Measurements from ENCODE around the gene PVR.
"Not testable (repeated sequence)": the region's sequence is repeated elsewhere in the genome, so short reads cannot be mapped to it uniquely, and the experiment has no call there.

Gene PVR

DNA sequence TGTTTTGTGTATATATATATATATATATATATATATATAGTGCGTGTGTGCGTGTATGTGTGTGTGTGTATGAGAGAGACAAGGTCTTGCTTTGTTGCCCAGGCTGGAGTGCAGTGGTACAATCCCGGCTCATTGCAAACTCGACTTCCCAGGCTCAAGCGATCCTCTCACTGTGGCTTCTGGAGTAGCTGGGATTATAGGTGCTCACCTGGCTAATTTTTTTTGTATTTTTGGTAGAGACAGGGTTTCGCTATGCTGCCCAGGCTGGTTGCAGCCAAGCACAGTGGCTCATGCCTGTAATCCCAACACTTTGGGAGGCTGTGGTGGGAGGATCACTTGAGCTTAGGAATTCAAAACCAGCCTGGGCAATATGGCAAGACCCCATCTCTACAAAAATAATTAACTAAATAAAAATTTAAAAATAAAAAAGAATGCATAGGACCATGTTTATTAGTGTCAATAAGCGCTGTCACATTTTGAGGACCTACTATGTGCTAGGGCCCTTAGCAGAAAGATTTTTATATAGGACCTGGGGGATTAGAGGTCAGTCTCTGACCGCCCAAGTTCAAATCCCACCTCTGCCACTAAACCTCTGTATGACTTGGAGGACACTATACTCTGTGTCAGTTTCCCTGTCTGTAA is 1.8 kb downstream of the PVR start:
- no peak for DNase-seq (ENCODE audit: low read depth, low spot score)

DNA sequence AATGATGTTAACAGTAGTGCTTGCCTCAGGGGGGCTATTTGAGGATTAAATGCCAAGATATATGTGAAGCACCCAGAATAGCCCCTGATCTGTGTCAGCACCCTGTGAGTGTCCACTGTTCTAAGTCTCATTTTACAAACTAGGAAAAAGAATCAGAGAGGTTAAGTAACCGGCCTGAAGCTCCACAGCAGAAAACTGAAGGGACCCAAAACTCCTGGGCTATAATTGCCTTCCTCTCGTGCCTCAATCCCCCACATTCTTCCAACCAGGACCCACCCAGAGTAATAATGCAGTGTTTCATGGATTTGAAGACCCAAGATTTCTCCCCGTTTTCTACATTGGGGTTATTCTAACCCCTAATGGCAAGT is 2.3 kb downstream of the PVR start:
- DNase-seq (ENCODE audit: low read depth, low spot score) = no peak

DNA sequence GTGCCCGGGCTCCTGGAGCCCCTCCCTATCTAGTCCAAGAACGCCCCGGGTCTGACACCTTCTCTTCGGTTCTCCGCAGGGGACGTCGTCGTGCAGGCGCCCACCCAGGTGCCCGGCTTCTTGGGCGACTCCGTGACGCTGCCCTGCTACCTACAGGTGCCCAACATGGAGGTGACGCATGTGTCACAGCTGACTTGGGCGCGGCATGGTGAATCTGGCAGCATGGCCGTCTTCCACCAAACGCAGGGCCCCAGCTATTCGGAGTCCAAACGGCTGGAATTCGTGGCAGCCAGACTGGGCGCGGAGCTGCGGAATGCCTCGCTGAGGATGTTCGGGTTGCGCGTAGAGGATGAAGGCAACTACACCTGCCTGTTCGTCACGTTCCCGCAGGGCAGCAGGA is 3.4 kb downstream of the PVR start:
- no peak for DNase-seq (ENCODE audit: low read depth, low spot score)

DNA sequence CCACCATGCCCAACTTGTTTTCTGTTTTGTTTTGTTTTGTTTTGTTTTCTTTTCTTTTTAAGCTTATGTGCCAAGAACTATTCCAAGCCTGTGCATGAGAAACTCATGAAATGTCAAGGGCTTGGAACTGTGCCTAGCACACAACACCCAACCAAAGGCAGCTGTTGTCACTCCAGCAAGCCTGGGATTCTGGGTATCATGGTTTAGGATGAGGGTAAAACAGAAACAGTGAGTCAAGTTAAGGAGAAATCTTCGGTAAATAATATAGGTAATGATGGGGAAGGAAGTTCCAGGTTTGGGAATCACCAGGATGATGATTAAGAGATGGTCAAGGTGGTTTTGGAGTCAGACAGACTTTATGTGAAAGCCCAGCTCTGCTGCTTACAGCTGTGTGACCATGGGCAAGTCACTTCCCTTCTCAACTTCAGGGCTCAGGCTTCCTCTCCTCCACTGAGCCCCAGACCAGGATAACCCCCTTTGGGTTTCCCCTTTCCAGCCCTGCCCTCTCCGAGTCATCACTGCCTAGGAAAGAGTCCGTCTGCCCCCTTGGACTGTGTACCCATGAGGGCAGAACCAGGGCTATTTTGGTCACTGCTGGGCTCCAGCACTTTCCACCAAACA is 5.0 kb downstream of the PVR start:
- no peak for DNase-seq (ENCODE audit: low read depth, low spot score)

DNA sequence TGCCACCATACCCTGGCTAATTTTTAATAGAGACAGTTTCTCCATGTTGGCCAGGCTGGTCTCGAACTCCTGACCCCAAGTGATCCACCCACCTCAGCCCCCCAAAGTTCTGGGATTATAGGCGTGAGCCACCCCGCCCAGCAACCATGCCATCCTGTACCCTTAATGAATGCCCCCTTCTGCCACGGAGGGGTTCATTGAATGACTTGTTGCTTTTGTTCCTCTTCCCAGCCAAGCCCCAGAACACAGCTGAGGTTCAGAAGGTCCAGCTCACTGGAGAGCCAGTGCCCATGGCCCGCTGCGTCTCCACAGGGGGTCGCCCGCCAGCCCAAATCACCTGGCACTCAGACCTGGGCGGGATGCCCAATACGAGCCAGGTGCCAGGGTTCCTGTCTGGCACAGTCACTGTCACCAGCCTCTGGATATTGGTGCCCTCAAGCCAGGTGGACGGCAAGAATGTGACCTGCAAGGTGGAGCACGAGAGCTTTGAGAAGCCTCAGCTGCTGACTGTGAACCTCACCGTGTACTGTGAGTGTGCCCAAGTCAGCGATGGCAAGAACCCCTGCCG is 6.0 kb downstream of the PVR start:
- no peak for DNase-seq (ENCODE audit: low read depth, low spot score)

DNA sequence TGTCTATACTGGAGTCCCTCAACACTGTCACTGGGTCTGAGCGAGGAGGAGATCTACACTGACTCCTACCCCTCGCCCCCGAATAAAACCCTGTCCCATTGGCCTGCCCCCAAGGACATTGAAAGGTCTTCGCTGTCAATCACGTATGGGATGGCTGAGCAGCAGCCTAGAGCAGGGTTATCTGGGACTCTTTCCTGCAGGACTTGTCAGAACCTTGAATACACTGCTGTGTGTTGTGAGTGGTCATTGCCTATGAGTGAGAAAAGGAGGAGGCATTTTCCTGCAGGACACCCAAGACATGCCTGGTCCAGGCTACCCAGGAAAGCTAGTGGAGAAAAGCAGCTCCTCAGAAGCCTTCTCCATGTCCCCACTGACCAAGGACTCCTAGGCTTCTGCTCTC is 9.6 kb downstream of the PVR start:
- DNase-seq (ENCODE audit: low read depth, low spot score) = no peak

DNA sequence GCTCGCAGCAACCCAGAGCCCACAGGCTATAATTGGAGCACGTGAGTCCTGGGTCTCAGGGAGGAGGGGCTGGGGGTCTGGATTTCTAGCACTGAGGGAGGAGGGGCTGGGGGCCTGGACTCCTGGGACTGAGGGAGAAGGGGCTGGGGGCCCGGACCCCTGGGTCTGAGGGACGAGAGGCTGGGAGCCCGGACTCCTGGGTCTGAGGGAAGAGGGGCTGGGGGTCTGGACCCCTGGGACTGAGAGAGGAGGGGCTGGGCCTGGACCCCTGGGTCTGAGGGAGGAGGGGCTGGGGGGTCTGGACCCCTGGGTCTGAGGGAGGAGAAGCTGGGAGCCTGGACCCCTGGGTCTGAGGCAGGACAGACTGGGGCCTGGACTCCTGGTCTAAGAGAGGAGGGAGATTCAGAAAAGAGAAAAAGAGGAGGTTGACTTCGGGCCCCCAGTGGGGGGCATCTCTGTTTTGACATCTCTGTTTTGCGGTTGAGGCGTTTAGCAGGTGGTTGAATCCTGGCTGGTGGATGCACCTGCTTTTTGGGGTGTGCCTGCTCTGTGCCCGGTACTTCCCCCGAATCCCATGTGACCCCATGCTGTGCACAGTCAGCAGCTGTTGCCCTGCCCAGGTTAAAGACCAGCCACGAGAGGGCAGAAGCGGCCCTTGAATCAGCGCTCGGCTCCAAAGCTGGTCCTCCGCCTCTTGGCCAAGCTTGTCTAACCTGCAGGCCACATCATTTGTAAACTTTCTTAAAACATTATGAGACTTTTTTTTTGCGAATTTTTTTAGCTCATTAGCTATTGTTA is 10.5 kb downstream of the PVR start:
- DNase-seq (ENCODE audit: low read depth, low spot score) = no peak

DNA sequence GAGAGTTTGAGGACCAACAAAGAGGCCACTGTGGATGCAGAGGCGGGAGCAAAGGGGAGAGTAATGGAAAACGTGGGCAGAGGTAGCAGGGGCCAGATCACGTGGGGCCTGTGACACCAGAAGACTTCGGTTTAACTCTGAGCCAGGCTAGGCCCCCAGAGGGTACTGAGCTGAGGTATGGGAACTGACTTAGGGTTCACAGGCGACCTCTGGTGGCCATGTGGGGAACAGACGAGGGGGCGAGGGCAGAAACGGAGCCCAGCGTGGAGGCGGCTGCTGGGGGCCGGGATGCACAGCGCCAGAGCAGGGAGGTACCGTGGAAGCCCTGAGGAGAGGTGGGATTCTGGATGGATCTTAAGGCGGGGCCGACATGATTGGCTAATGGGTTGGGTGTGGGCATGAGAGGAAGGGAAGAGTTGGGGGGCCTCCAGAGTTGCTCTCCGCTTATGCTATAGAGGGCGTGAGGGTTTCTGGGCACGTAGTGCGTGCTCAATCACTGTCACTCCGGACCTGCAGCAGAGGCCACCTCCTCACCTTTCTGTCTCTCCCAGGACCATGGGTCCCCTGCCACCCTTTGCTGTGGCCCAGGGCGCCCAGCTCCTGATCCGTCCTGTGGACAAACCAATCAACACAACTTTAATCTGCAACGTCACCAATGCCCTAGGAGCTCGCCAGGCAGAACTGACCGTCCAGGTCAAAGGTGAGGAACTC is 13.7 kb downstream of the PVR start:
- no peak for DNase-seq (ENCODE audit: low read depth, low spot score)

DNA sequence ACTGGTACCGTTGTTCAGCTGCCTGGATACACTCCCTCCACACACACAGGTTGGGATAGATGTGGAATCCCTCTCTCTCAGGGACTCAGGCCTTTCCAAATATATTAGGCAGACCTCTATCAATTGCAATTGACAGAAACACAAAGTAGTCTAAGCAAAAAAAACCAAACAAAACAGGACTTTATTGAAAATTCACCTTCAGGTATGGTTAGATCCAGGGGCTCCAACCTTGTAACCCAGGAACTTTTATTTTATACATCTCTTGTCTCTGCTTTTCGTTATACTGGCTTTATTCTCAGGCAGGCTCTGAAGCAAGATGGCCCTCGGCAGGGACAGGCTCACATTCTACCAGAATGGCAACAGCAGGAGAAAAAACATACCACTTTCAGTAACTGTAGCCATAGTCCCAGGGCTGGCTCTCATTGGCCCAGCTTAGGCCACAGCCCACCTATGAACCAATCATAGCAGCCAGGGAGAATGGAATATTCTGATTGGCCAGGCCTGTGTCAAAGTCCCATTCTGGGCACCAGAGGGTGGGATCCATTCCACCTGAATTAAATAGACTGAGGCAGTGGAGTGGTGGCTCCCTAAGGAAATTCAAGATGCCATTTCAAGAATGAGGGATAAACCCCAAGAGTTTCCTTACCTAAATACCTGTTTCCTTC is 14.5 kb downstream of the PVR start:
- no peak for DNase-seq (ENCODE audit: low read depth, low spot score)

DNA sequence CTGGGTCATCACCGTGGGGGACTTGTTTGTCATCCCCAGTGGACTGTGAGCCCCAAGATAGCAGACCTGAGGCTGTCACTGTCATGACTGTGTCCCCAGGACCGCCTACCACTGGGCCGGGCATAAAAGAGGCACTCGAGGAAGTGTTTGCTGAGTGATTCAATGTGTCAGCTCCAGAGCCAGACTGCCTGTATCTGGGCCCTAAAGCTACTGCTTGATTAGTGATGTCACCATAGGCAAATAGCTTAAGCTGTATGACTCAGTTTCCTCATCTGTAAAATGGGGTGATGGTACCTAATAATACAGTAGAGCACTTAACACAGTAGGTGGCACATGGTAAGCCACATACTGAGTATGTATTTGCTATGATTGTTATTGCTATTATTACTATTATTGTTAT is 16.4 kb downstream of the PVR start:
- DNase-seq (ENCODE audit: low read depth, low spot score) = no peak

DNA sequence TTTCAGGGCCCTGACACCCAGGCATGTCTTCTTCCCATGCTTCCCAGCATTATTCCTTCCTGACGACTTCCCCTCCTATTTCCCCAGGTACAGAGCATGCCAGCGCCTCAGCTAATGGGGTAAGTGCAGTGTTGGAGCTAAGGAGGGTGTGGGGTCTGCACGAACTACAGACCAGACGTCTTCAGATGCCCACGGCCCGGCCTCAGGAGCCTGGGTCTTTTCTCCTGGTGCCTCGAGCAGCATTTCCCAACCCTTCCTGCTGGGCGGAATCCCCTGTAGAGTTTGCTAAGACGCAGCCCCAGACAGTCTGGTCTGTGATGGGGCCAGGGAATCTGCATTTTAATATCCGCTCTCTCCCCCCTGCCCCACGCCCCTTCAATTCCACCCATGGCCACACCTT is 17.5 kb downstream of the PVR start:
- DNase-seq (ENCODE audit: low read depth, low spot score) = no peak

DNA sequence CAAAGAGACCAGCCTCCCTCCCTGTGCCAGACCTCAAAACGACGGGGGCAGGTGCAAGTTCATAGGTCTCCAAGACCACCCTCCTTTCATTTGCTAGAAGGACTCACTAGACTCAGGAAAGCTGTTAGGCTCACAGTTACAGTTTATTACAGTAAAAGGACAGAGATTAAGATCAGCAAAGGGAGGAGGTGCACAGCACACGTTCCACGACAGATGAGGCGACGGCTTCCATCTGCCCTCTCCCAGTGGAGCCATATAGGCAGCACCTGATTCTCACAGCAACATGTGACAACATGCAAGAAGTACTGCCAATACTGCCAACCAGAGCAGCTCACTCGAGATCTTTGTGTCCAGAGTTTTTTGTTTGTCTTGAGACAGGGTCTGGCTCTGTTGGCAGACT is 18.2 kb downstream of the PVR start:
- DNase-seq (ENCODE audit: low read depth, low spot score) = no peak

DNA sequence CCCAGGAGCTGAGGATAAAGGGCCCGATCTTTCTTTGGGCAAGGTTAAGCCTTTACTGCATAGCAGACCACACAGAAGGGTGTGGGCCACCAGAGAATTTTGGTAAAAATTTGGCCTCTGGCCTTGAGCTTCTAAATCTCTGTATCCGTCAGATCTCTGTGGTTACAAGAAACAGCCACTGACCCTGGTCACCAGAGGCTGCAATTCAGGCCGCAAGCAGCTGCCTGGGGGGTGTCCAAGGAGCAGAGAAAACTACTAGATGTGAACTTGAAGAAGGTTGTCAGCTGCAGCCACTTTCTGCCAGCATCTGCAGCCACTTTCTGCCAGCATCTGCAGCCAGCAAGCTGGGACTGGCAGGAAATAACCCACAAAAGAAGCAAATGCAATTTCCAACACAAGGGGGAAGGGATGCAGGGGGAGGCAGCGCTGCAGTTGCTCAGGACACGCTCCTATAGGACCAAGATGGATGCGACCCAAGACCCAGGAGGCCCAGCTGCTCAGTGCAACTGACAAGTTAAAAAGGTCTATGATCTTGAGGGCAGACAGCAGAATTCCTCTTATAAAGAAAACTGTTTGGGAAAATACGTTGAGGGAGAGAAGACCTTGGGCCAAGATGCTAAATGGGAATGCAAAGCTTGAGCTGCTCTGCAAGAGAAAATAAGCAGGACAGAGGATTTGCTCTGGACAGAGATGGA is 19.1 kb downstream of the PVR start:
- no peak for DNase-seq (ENCODE audit: low read depth, low spot score)

DNA sequence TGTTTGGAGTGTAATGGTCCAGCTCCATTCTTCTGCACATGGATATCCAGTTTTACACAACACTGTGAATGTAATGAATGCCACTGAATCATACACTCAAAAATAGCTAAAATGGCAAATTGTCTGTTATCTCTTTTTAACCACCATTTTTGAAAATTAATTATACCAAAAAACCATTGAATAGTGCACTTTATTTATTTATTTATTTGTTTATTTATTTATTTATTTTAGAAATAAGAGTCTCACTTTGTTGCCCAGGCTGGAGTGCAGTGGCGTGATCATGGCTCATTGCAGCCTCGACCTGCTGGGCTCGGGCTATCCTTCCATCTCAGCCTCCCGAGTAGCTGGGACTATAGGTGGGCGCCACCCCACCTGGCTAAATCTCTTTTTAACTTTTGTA is 20.3 kb downstream of the PVR start:
- no peak for DNase-seq (ENCODE audit: low read depth, low spot score)

DNA sequence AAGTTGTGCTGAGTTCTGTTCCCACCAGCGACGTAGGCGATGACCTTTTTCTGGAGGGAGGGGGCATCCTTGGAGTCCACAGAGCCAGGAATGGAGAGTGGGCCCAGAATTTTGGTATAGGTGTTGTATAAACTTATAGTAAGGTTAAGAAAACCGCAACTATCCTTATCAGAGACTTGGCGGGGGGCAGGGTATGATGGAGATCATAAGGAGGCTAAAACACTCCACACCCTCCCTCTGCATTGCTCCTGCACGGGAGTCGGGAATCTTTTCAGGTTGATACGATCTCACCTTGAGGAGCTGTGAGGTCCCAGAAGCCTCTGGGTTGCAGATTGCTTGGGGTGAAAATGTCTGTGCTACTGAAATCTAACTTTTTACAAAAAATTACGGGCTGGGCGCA is 21.3 kb downstream of the PVR start:
- no peak for DNase-seq (ENCODE audit: low read depth, low spot score)

DNA sequence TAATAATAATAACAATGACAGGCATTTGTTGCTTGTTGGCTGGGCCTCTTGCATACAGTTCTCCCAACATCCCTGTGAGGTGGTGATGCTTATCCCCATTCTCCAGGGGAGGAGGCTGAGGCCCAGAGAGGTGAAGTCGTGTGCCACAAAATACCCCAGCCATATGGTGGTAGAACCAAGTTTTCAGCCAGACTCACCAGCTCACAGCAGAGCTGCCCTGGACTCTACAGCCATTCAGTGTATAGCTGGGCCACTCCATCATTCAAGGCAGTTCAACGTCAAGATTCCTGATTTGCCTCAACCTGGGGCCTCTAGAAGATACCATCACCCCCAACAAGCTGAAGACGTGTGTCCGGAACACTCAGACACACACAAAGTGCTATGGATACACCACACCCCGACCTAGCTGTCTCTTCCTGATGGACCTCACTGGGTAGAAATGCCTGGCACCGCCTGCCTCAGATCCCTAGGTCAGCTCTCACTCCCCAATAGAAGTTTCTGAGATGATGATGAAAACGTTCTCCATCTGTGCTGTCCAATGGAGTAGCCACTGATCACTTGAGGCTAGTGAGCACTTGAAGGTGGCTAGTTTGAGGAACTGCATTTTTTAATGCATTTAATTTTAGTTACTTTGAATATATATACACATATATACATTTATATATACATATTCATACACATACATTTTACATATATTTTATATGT is 23.3 kb downstream of the PVR start:
- DNase-seq (ENCODE audit: low read depth, low spot score) = no peak

DNA sequence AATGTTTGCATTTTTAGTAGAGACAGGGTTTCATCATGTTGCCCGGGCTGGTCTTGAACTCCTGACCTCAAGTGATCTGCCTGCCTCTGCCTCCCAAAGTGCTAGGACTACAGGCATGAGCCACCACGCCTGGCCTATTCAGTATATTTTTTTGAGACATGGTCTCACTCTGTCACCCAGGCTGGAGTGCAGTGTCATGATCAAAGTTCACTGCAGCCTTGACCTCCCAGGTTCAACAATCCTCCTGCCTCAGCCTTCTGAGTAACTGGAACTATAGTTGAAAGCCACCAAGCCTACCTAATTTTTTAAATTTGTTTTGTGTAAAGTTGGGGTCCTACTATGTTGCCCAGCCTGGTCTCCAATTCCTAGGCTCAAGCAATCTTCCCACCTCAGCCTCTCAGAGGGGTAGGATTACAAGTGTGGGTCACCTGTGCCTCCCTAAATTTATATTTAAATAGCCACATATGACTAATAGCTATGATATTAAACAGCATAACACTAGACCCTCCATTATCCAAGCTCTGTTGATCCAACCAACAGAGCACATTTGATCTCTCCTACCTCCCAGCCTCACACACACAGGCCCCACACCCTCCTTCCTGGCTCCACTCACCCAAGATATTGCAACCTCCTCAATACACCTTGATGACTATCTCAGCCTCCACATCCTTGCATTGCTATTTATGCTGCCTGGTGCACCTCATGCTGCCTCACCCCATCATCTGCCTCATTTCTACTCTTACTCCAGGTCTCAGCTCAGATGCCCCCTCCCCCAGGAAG is 25.5 kb downstream of the PVR start:
- DNase-seq (ENCODE audit: low read depth, low spot score) = no peak

DNA sequence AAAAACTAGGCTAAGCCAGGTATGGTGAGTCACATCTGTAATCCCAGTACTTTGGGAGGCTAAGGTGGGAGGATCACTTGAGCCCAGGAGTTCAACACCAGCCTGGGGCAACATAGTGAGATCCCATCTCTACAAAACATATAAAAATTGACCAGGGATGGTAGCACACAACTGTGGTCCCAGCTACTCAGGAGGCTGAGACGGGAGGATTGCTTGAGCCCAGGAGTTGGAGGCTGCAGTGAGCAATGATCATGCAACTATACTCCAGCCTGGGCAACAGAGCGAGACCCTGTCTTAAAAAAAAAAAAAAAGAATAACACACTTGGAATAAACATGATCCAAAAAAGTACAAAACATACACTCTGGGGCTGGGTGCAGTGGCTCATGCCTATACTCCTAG is 26.3 kb downstream of the PVR start:
- DNase-seq (ENCODE audit: low read depth, low spot score) = not testable (repeated sequence)

DNA sequence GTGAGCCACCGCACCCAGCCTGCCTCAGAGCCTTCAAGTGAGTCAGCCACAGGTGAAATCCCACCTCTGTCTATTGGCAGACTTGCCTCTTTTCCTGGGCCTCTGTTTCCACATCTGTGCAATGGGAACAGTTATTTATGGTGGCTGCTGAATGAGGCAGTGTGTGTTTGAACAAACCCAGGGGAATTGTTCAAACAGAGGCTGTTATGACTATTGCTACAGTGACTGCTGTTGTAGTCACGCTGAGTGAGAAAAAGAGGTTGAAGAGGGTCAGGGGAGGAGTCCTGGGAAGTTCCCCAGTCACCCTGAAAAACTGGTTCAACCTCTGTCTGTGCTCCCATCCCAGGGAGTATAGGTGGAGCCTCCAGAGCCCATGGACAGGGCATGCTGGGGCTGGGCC is 27.7 kb downstream of the PVR start, which contains the start of gene CEACAM19:
CEACAM19 (plus strand) TSS at position 83 of the 400 bp plus-strand sequence. CDS start 450 bp downstream, outside the sequence.
- no peak for DNase-seq (ENCODE audit: low read depth, low spot score)
